GM18867 (cell line): Measurements from ENCODE around the gene TBC1D12.

Source experiments
- ATAC-seq: cut with Tn5 transposase; IDR thresholded peaks from one replicate; pipeline ENCODE4 v1.9.1; 2021; ENCODE audit warnings: mild to moderate bottlenecking, moderate library complexity; ENCODE audit not compliant: unreplicated experiment

TBC1D12 gene

GRCh38 chr10:94405406-94405805 is 3.1 kb downstream of the TBC1D12 start:
- ATAC-seq = no peak

- no peak for ATAC-seq
Observed at GRCh38 chr10:94407668-94408067, 5.3 kb downstream of the TBC1D12 start.

GRCh38 chr10:94409021-94409657 is 6.8 kb downstream of the TBC1D12 start:
- ATAC-seq = no peak

- no peak for ATAC-seq
Observed at GRCh38 chr10:94411304-94411703, 9.0 kb downstream of the TBC1D12 start.

- no peak for ATAC-seq
Observed at GRCh38 chr10:94412449-94412848, 10.1 kb downstream of the TBC1D12 start.

GRCh38 chr10:94413361-94413760 is 11.0 kb downstream of the TBC1D12 start:
- no peak for ATAC-seq

- ATAC-seq = no peak
Observed at GRCh38 chr10:94416896-94417295, 14.6 kb downstream of the TBC1D12 start.

GRCh38 chr10:94417321-94417720 is 15.0 kb downstream of the TBC1D12 start:
- ATAC-seq = no peak

GRCh38 chr10:94420516-94420915 is 18.2 kb downstream of the TBC1D12 start:
- no peak for ATAC-seq

- ATAC-seq = no peak
Observed at GRCh38 chr10:94420998-94421528, 18.7 kb downstream of the TBC1D12 start.

GRCh38 chr10:94423627-94424026 is 21.3 kb downstream of the TBC1D12 start:
- no peak for ATAC-seq

GRCh38 chr10:94424714-94425337 is 22.5 kb downstream of the TBC1D12 start:
- no peak for ATAC-seq

- no peak for ATAC-seq
Observed at GRCh38 chr10:94425942-94426341, 23.6 kb downstream of the TBC1D12 start.

- ATAC-seq = no peak
Observed at GRCh38 chr10:94427166-94427565, 24.8 kb downstream of the TBC1D12 start.

- ATAC-seq = no peak
Observed at GRCh38 chr10:94428766-94429707, 26.7 kb downstream of the TBC1D12 start.

- ATAC-seq = no peak
Observed at GRCh38 chr10:94430701-94431100, 28.4 kb downstream of the TBC1D12 start.

- ATAC-seq = no peak
Observed at GRCh38 chr10:94432443-94432842, 30.1 kb downstream of the TBC1D12 start.

GRCh38 chr10:94439275-94439861 is 37.0 kb downstream of the TBC1D12 start:
- no peak for ATAC-seq

- no peak for ATAC-seq
Observed at GRCh38 chr10:94440096-94440495, 37.8 kb downstream of the TBC1D12 start.

GRCh38 chr10:94443047-94443446 is 40.7 kb downstream of the TBC1D12 start:
- no peak for ATAC-seq

- ATAC-seq = no peak
Observed at GRCh38 chr10:94443549-94443948, 41.2 kb downstream of the TBC1D12 start.
